Astrocyte (in vitro differentiated cells and primary cell): ENCODE measurements around the gene RNF146. TPM values are rescaled to one million over a fixed set of nuclear protein-coding genes. Genes with fewer than 3 reads are reported as not detected.

Source experiments
- DNase-seq: peaks from one replicate; pipeline ENCODE4 v3.0.0-alpha.2; 2010; ENCODE audit warnings: low read depth
- FAIRE-seq: peaks from 2 replicates; lab custom pipeline; 2011; peaks lifted over from hg19 to GRCh38; lab: Jason Lieb, UNC
- H2AFZ ChIP-seq: 2 replicates; pipeline ENCODE4 v1.6.0; 2012; ENCODE audit warnings: low read depth, low read length, inconsistent platforms
- H3K27ac ChIP-seq: 2 replicates; pipeline ENCODE4 v1.5.1; 2011; ENCODE audit warnings: low read depth, low read length, inconsistent platforms
- H3K27me3 ChIP-seq: 2 replicates; pipeline ENCODE4 v1.6.0; 2011; ENCODE audit warnings: low read length, inconsistent platforms; ENCODE audit not compliant: insufficient read depth
- H3K36me3 ChIP-seq: 2 replicates; pipeline ENCODE4 v1.5.1; 2011; ENCODE audit warnings: low read length, inconsistent platforms; ENCODE audit not compliant: insufficient read depth
- H3K4me1 ChIP-seq: 2 replicates; pipeline ENCODE4 v1.5.1; 2011; ENCODE audit warnings: low read length, inconsistent platforms; ENCODE audit not compliant: insufficient read depth
- H3K4me2 ChIP-seq: 2 replicates; pipeline ENCODE4 v1.6.0; 2012; ENCODE audit warnings: low read length, inconsistent platforms
- H3K4me3 ChIP-seq: 2 replicates; pipeline ENCODE4 v1.5.1; 2011; ENCODE audit warnings: low read depth, mild to moderate bottlenecking, low read length, inconsistent platforms; ENCODE audit not compliant: insufficient read depth
- H3K79me2 ChIP-seq: 2 replicates; pipeline ENCODE4 v1.6.0; 2012; ENCODE audit warnings: mild to moderate bottlenecking, low read length, inconsistent platforms; ENCODE audit not compliant: insufficient read depth
- H3K9ac ChIP-seq: 2 replicates; pipeline ENCODE4 v1.6.0; 2012; ENCODE audit warnings: mild to moderate bottlenecking, low read length, inconsistent platforms
- H3K9me3 ChIP-seq: 2 replicates; pipeline ENCODE4 v1.5.1; 2012; ENCODE audit warnings: low read depth, mild to moderate bottlenecking, low read length, inconsistent platforms; ENCODE audit not compliant: insufficient read depth
- H4K20me1 ChIP-seq: 2 replicates; pipeline ENCODE4 v1.6.0; 2012; ENCODE audit warnings: low read length, inconsistent platforms; ENCODE audit not compliant: insufficient read depth
- H3K27ac Mint-ChIP-seq: one replicate; pipeline ENCODE4 v1.8.0; 2021; ENCODE audit warnings: mild to moderate bottlenecking, mixed read lengths; ENCODE audit not compliant: unreplicated experiment
- H3K27me3 Mint-ChIP-seq: one replicate; pipeline ENCODE4 v1.8.0; 2021; ENCODE audit warnings: low read depth, mixed read lengths; ENCODE audit not compliant: unreplicated experiment
- H3K36me3 Mint-ChIP-seq: one replicate; pipeline ENCODE4 v1.8.0; 2021; ENCODE audit warnings: low read depth, mixed read lengths; ENCODE audit not compliant: unreplicated experiment
- H3K4me1 Mint-ChIP-seq: one replicate; pipeline ENCODE4 v1.8.0; 2021; ENCODE audit warnings: low read depth, mixed read lengths; ENCODE audit not compliant: unreplicated experiment
- H3K4me3 Mint-ChIP-seq: one replicate; pipeline ENCODE4 v1.8.0; 2021; ENCODE audit warnings: mild to moderate bottlenecking, moderate library complexity, mixed read lengths; ENCODE audit not compliant: unreplicated experiment
- H3K9me3 Mint-ChIP-seq: one replicate; pipeline ENCODE4 v1.8.0; 2021; ENCODE audit warnings: mild to moderate bottlenecking, mixed read lengths; ENCODE audit not compliant: unreplicated experiment
- EZH2 ChIP-seq: IDR thresholded peaks from 2 replicates; pipeline ENCODE4 v1.6.1; 2012; ENCODE audit warnings: mild to moderate bottlenecking, low read length, inconsistent platforms; ENCODE audit not compliant: insufficient read depth
- total RNA-seq: library from RNA; stranded (reverse); gene quantifications from 2 replicates; pipeline ENCODE4 v1.2.1, GENCODE V29; 2021
- TF ChIP-seq, protein P1 (sequence below): IDR thresholded peaks from 2 replicates; pipeline ENCODE4 v1.5.1; 2011; ENCODE audit warnings: low read depth, mild to moderate bottlenecking, inconsistent platforms, low read length, moderate library complexity; ENCODE audit not compliant: insufficient read depth

The RNF146 gene
- total RNA-seq, 1 donor from 2014 or later, result 41.4 TPM

DNA sequence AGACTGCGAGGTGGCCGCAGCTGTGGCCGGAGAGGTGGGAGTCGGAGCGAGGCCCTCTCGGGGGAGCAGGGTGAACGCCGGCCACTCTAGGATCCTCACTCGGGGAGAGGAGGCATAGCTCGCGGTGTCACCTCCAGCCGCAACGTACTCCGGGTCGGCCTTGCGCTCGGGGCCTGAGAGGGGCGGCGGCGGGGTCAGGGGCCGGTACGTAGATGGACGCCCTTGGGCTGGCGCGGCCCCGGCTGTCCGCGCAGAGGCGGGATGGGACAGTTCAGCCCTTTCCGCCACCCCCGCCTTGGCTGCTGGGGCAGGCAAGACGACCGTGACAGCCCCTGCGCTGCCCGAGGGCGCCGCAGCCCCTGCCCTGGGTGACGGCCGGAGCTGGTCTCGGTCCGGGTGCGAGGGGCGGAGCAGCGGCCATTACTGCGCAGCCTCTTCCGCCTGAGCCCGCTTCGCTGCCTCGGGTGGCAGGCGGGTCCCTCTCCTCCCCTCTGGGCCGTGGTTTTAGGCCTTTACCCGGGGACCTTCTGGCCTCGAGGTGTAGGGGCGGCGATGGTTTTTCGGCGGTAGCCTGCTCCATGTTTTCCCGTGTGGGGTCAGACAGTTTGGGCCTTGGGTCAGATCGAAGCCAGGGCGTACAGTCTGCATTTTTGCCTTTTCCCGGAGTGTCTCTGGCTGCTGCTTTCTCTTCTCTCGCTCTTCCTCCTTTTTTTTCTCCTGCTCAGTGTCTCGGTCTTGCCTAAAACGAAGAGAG lies 405 bp downstream of the RNF146 start:
- TF ChIP-seq, protein P1, sequence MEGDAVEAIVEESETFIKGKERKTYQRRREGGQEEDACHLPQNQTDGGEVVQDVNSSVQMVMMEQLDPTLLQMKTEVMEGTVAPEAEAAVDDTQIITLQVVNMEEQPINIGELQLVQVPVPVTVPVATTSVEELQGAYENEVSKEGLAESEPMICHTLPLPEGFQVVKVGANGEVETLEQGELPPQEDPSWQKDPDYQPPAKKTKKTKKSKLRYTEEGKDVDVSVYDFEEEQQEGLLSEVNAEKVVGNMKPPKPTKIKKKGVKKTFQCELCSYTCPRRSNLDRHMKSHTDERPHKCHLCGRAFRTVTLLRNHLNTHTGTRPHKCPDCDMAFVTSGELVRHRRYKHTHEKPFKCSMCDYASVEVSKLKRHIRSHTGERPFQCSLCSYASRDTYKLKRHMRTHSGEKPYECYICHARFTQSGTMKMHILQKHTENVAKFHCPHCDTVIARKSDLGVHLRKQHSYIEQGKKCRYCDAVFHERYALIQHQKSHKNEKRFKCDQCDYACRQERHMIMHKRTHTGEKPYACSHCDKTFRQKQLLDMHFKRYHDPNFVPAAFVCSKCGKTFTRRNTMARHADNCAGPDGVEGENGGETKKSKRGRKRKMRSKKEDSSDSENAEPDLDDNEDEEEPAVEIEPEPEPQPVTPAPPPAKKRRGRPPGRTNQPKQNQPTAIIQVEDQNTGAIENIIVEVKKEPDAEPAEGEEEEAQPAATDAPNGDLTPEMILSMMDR, result no peak
- no peaks in the 10 kb centered on the region for H3K9me3 ChIP-seq
- no peaks in the 10 kb centered on the region for H3K9me3 Mint-ChIP-seq

DNA sequence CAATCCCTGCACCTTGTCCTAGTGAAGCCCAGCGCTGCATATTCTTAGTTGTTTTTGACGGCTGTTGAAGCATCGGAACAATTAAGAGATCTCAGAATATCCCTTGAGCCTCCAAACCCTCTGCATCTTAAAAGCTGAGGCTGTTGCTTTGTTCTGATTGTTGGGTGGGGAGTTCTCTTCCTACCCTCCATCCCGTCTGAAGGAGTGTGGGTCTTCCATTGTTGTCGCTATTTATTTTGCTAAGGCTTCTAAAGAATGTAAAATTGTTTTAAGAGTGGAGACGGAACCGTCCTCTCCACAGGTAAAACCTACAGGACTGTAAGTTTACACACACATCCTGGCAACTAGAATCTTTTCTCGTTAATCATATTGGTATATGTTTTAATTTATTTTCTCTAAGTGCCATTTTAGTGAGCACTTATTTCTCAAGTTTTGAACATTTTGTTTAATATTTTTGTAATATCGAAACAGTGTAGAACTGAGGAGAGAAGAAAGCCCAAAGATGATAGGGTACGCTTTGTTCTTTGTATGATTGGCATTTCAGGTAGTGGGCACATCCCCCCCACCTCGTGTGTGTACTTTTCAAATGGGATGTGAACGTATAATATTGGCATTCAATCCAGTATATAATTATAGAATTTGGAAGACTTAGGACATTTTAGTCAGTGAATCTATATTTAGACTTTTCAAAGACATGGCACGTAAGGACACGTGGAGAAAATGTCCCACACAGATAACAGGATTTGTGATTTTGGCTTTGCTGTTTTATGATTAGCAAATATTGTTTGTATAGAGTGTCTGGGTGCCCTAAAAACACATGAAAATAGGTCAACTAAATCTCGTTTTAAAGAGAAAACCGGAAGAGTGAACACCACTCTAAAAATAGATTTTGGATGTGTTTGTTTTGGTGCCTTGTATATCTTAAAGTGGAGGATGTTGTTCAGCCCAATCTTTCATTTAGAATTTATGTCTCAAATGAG lies 1.3 kb downstream of the RNF146 start:
- no peaks in the 10 kb centered on the region for H3K27me3 Mint-ChIP-seq
- no peaks in the 10 kb centered on the region for H3K36me3 ChIP-seq
- peak overlapping the region; percentile 94 for H3K27ac Mint-ChIP-seq
- H3K4me3 Mint-ChIP-seq, result peak overlapping the region; percentile 99
- H3K4me1 ChIP-seq, result peaks cover 6% of the 10 kb centered on the region
- peak overlapping the region; percentile 88 for H2AFZ ChIP-seq
- no peaks in the 10 kb centered on the region for H3K27me3 ChIP-seq
- peaks cover 61% of the 10 kb centered on the region for H3K79me2 ChIP-seq
- H3K9me3 ChIP-seq, result no peaks in the 10 kb centered on the region
- TF ChIP-seq, protein P1, result no peak
- TF ChIP-seq EZH2, result no peak
- DNase-seq (no peak), FAIRE-seq (no peak)
- peak overlapping the region; percentile 98 for H3K9ac ChIP-seq
- H3K4me1 Mint-ChIP-seq, result peaks cover 14% of the 10 kb centered on the region
- H4K20me1 ChIP-seq, result peaks cover 38% of the 10 kb centered on the region
- H3K4me3 ChIP-seq, result peak overlapping the region; percentile 97
- no peaks in the 10 kb centered on the region for H3K9me3 Mint-ChIP-seq
- H3K4me2 ChIP-seq, result peak overlapping the region; percentile 92
- no peaks in the 10 kb centered on the region for H3K36me3 Mint-ChIP-seq
- H3K27ac ChIP-seq, result peak overlapping the region; percentile 91

More for the DNA sequence above, 405 bp downstream of the RNF146 start:
- H2AFZ ChIP-seq, result peak overlapping the region; percentile 88
- no peak for FAIRE-seq
- H3K27me3 Mint-ChIP-seq, result no peaks in the 10 kb centered on the region
- peak overlapping the region; percentile 94 for H3K27ac Mint-ChIP-seq
- peaks cover 52% of the 10 kb centered on the region for H3K79me2 ChIP-seq
- H3K4me3 Mint-ChIP-seq, result peak overlapping the region; percentile 99
- H3K4me1 ChIP-seq, result peaks cover 6% of the 10 kb centered on the region
- H4K20me1 ChIP-seq, result peaks cover 29% of the 10 kb centered on the region
- no peaks in the 10 kb centered on the region for H3K36me3 Mint-ChIP-seq
- H3K4me1 Mint-ChIP-seq, result peaks cover 14% of the 10 kb centered on the region
- H3K27ac ChIP-seq, result peak overlapping the region; percentile 91
- peak overlapping the region; percentile 98 for H3K9ac ChIP-seq
- no peaks in the 10 kb centered on the region for H3K27me3 ChIP-seq
- peak; percentile 29 for DNase-seq
- peak overlapping the region; percentile 92 for H3K4me2 ChIP-seq
- H3K36me3 ChIP-seq, result no peaks in the 10 kb centered on the region
- peak overlapping the region; percentile 97 for H3K4me3 ChIP-seq
